ENCODE data around the gene GPR132. TPM values are rescaled to one million over a fixed set of nuclear protein-coding genes. Genes with fewer than 3 reads are reported as not detected.

Gene GPR132
- total and polyA plus RNA-seq, 10 of the 15 experiments (the other 5 are each of a cell fraction or from before 2014, with no cell fraction given), result 1.9 to 49.3 (median 20.4) TPM

DNA sequence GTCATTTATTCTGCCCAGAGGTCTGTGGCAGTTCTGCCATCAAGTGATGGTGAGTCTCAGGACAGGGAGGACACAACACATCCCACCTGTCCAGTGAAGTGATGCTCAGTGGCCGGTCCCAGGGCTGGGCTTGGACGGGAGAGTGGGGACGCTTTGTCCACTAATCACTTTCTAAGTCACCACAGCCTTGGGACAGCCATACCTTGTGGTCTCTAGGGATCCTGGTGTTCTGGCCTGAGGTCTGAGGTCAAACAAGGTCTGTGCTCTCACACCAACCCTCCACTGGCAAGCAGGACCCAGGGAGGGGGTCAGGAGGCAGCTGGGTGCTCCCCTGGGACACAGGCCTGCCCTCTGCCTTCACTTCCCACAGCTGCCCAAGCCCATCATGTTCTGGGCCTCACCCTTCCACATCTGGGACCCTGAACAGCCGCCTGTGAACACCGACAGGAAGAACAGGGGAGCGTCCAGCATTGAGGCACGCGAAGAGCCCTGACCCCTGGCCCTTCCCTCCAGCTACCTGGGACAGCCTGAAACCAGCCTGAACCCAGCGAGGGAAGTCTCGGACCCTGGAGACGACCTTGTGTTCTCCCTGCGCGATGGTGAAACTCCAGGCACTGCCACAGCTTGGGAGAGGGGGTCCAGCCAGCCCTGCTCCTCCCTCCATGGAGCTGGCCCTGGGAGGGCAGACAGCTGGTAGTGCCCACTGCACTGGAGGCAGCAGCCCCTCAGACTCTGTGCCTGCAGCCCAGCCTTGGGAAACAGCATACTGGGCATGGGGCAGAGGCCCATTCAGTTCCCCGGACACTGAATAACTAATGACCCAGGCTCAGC is 19.7 kb upstream of the GPR132 start:
- Histone ChIP-seq H3K9me3 (replicated peaks; ENCODE audit: control insufficient read depth, insufficient read depth, low read length) (no peaks in the 10 kb centered on the region), H3K4me2 (ENCODE audit: control insufficient read depth, insufficient read depth) (no peak overlapping the region), H3K4me3 (no peak overlapping the region), H3K9ac (ENCODE audit: control insufficient read depth, insufficient read depth, low read length) (no peak overlapping the region), H2AFZ (ENCODE audit: control insufficient read depth, low read depth, low read length) (no peak overlapping the region), H3K4me1 (ENCODE audit: control insufficient read depth, insufficient read depth, low read length) (peaks cover 30% of the 10 kb centered on the region), H4K20me1 (ENCODE audit: control insufficient read depth, insufficient read depth) (no peaks in the 10 kb centered on the region), H3K36me3 (ENCODE audit: control insufficient read depth in 2 of 2, insufficient read depth in 2 of 2, low read length in 1 of 2) (no peaks in the 10 kb centered on the region), H3K27me3 (replicated peaks in 1 of 2; ENCODE audit: control insufficient read depth in 2 of 2, insufficient read depth in 2 of 2, low read length in 1 of 2) (no peaks in the 10 kb centered on the region), H3K79me2 (ENCODE audit: control insufficient read depth, insufficient read depth, low read length) (no peaks in the 10 kb centered on the region; the same call in 1 of the 2 replicates), H3K27ac (ENCODE audit: control insufficient read depth, insufficient read depth) (no peak overlapping the region)
- ChIA-PET POLR2A (interaction anchor here (1.7 to 2.4 kb wide), 3 partner anchors 10 to 59 kb away, joined by 4 to 11 read pairs (median 9); no protein-coding TSS in a partner anchor), RAD21 (ENCODE audit: unreplicated experiment) (interaction anchor here (2.4 to 3.1 kb wide), 2 partner anchors 12 to 20 kb away, joined by 10 to 37 read pairs; partner anchors contain the start of gene GPR132), SMC1A (ENCODE audit: uncharacterized antibody, unreplicated experiment) (interaction anchor here (1.2 to 4.6 kb wide), 5 partner anchors 13 to 69 kb away, joined by 3 to 47 read pairs (median 16); partner anchors contain the start of gene GPR132), CTCF (interaction anchor here (2.5 to 5.7 kb wide), 4 partner anchors 12 to 267 kb away, joined by 9 to 114 read pairs (median 46); partner anchors contain the start of gene GPR132)
- 70% methylated on average over 14 of the region's 14 CpGs for WGBS (ENCODE audit: insufficient coverage, insufficient replicate concordance, low lambda C conversion rate, missing lambda C conversion rate)
- ATAC-seq (no peak), DNase-seq (ENCODE audit: low read depth, low spot score) (no peak), FAIRE-seq (no peak)
- no TSS peak for BruUV-seq (replicated peaks)
- in situ Hi-C loops (cut with MboI) (no loop called here), intact Hi-C loops (cut with micrococcal nuclease; ENCODE audit: unreplicated experiment) (no loop called here)
- no peak for TF ChIP-seq LARP7 (IDR thresholded peaks at IDR 0.05)
- peak; percentile 49; the same call in 1 of the 2 replicates for TF ChIP-seq NR2F1 (conservative IDR thresholded peaks at IDR 0.05)

GRCh38 chr14:105083926-105084685 is 18.9 kb upstream of the GPR132 start:
- Histone ChIP-seq H3K36me3 (ENCODE audit: control insufficient read depth in 2 of 2, insufficient read depth in 2 of 2, low read length in 1 of 2) (no peaks in the 10 kb centered on the region), H4K20me1 (ENCODE audit: control insufficient read depth, insufficient read depth) (no peaks in the 10 kb centered on the region), H3K4me3 (no peak overlapping the region), H3K27me3 (replicated peaks in 1 of 2; ENCODE audit: control insufficient read depth in 2 of 2, insufficient read depth in 2 of 2, low read length in 1 of 2) (no peaks in the 10 kb centered on the region), H3K27ac (ENCODE audit: control insufficient read depth, insufficient read depth) (no peak overlapping the region), H3K9me3 (replicated peaks; ENCODE audit: control insufficient read depth, insufficient read depth, low read length) (no peaks in the 10 kb centered on the region), H3K4me1 (ENCODE audit: control insufficient read depth, insufficient read depth, low read length) (peaks cover 30% of the 10 kb centered on the region), H3K79me2 (ENCODE audit: control insufficient read depth, insufficient read depth, low read length) (no peaks in the 10 kb centered on the region; the same call in 1 of the 2 replicates), H3K9ac (ENCODE audit: control insufficient read depth, insufficient read depth, low read length) (no peak overlapping the region), H2AFZ (ENCODE audit: control insufficient read depth, low read depth, low read length) (no peak overlapping the region), H3K4me2 (ENCODE audit: control insufficient read depth, insufficient read depth) (no peak overlapping the region)
- RAD21 ChIA-PET (ENCODE audit: unreplicated experiment), result interaction anchor here (2.4 kb wide), 1 partner anchor 19 kb away, joined by 10 read pairs; the partner anchor contains the start of gene GPR132
- intact Hi-C loops (cut with micrococcal nuclease; ENCODE audit: unreplicated experiment), result no loop called here
- WGBS (ENCODE audit: insufficient coverage, insufficient replicate concordance, low lambda C conversion rate, missing lambda C conversion rate), result 54% methylated on average over 4 of the region's 4 CpGs
- no peak for DNase-seq (ENCODE audit: low read depth, low spot score)
- CTCF ChIA-PET, result no interaction called here
- in situ Hi-C loops (cut with MboI), result no loop called here
- no TSS peak for BruUV-seq (replicated peaks)
- SMC1A ChIA-PET (ENCODE audit: uncharacterized antibody, unreplicated experiment), result interaction anchor here (1.7 to 4.6 kb wide), 3 partner anchors 13 to 26 kb away, joined by 3 to 47 read pairs (median 16); partner anchors contain the start of gene GPR132
- no peak for ATAC-seq
- no peak for FAIRE-seq
- POLR2A ChIA-PET, result no interaction called here
- TF ChIP-seq SPI1 (IDR thresholded peaks at IDR 0.05; ENCODE audit: borderline replicate concordance, insufficient read depth, low read depth, low read length), result no peak
- no peak for TF ChIP-seq EED (IDR thresholded peaks at IDR 0.05; ENCODE audit: low read depth)
- TF ChIP-seq NR2C2 (IDR thresholded peaks at IDR 0.05; ENCODE audit: borderline replicate concordance, control insufficient read depth, insufficient read length, low read depth), result no peak
- TF ChIP-seq BMI1 (IDR thresholded peaks at IDR 0.05; ENCODE audit: borderline replicate concordance), result no peak
- TF ChIP-seq, protein P1, sequence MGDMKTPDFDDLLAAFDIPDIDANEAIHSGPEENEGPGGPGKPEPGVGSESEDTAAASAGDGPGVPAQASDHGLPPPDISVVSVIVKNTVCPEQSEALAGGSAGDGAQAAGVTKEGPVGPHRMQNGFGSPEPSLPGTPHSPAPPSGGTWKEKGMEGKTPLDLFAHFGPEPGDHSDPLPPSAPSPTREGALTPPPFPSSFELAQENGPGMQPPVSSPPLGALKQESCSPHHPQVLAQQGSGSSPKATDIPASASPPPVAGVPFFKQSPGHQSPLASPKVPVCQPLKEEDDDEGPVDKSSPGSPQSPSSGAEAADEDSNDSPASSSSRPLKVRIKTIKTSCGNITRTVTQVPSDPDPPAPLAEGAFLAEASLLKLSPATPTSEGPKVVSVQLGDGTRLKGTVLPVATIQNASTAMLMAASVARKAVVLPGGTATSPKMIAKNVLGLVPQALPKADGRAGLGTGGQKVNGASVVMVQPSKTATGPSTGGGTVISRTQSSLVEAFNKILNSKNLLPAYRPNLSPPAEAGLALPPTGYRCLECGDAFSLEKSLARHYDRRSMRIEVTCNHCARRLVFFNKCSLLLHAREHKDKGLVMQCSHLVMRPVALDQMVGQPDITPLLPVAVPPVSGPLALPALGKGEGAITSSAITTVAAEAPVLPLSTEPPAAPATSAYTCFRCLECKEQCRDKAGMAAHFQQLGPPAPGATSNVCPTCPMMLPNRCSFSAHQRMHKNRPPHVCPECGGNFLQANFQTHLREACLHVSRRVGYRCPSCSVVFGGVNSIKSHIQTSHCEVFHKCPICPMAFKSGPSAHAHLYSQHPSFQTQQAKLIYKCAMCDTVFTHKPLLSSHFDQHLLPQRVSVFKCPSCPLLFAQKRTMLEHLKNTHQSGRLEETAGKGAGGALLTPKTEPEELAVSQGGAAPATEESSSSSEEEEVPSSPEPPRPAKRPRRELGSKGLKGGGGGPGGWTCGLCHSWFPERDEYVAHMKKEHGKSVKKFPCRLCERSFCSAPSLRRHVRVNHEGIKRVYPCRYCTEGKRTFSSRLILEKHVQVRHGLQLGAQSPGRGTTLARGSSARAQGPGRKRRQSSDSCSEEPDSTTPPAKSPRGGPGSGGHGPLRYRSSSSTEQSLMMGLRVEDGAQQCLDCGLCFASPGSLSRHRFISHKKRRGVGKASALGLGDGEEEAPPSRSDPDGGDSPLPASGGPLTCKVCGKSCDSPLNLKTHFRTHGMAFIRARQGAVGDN (IDR thresholded peaks at IDR 0.05), result no peak
- no peak for TF ChIP-seq NBN (IDR thresholded peaks at IDR 0.05)
